GM19240 (cell line): ENCODE results near the gene STPG3.
"Not testable (repeated sequence)": the region's sequence is repeated elsewhere in the genome, so short reads cannot be mapped to it uniquely, and the experiment has no call there.

ENCODE experiments used
- DNase-seq: peaks from one replicate; pipeline ENCODE4 v3.0.0; 2011; ENCODE audit warnings: low spot score; ENCODE audit not compliant: insufficient read length

The STPG3 gene

GRCh38 chr9:137244486-137245449 lies 6.3 kb upstream of the STPG3 start:
- DNase-seq: no peak

- no peak for DNase-seq
Observed at GRCh38 chr9:137245450-137246421, 5.3 kb upstream of the STPG3 start.

GRCh38 chr9:137247135-137247915 lies 3.8 kb upstream of the STPG3 start:
- DNase-seq: no peak

- no peak for DNase-seq
Observed at GRCh38 chr9:137247916-137248175, 3.2 kb upstream of the STPG3 start.

- no peak for DNase-seq
Observed at GRCh38 chr9:137250329-137251193, 525 bp upstream of the STPG3 start.

DNA sequence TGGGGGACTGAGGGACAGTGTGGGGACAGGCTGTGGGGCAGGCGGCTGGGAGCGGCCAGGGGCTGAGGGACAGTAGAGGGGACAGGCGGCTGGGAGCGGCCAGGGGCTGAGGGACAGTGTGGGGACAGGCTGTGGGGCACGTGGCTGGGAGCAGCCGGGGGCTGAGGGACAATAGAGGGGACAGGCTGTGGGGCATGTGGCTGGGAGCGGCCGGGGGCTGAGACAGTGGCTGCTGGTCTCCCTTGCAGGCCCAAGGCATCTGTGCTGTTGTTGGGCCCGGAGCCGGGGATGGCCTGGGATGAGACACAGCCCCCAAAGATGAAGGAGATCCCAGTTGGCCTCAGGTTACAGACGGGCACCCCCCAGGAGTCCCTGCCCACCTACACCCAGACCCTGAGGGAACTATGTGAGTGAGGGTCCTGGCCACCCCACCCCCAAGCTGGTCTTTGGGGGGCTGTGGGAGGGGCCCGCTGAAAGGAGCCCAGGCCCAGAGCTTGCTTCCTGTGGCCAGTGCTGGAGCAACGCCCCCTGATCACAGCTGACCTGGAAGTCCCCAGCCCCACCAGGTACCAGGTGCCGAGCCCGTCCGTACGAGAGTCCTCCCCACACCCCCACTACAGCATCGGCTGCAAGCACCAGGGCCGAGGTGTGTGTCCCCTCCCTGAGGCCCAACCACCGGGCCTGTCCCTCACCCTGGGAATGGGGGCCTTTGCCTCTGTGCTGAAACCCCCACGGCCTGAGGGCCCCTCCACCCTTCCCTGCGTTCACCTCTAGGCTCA lies 593 bp downstream of the STPG3 start:
- DNase-seq: no peak

DNA sequence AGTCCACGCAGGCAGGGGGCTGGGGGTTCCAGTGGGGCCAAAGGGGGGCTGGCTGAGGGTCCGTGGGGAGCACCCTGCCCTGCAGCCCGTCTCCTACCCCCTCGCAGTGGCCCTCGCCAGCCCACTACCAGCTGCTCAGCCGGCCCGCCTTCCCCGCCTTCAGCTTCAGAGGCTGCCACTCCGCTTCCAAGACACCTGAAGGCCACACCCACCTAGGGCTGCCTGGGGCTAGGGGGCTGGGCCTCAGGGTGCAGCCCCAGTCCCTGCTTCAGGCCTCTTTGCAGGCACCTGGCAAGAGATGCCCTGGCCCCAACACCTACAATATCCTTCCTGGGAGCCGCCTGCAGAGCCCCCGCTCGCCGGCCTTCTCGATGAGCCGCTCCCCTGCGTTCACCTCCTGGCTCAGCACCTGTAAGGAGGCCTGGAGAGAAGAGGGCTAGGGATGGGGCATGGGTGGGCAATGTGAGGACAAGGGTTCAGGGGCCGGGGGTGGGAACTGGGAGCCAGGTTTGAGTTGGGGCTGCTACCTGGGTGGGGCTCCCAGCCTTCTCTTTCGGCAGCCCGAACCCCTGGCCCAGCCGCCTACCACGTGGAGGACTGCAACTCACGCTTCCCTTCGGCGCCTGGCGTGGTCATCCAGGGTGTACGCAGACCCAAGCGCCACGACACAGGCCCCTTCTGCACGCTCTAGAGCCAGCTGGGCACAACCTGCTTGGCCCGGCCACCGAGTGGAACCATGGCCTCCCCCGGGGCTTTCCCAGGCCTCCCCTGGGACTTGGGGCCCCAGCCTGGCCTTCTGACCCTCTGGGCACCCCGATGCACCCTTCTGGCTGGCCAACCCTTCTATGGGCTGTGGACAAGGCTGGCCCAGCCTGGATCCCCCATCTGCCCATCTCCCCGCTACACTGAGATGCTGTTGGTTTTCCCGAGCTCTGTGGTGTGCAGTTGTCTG lies 1.7 kb downstream of the STPG3 start:
- DNase-seq: no peak

GRCh38 chr9:137253717-137254623 lies 2.9 kb downstream of the STPG3 start:
- DNase-seq: no peak

GRCh38 chr9:137254624-137255447 lies 3.8 kb downstream of the STPG3 start, which contains the start of gene NELFB:
NELFB (plus strand) TSS chr9:137255327.
- peak; percentile 98 for DNase-seq

- no peak for DNase-seq
Observed at GRCh38 chr9:137255448-137256114, 4.5 kb downstream of the STPG3 start.

GRCh38 chr9:137256362-137256761 lies 5.3 kb downstream of the STPG3 start:
- DNase-seq: no peak

DNA sequence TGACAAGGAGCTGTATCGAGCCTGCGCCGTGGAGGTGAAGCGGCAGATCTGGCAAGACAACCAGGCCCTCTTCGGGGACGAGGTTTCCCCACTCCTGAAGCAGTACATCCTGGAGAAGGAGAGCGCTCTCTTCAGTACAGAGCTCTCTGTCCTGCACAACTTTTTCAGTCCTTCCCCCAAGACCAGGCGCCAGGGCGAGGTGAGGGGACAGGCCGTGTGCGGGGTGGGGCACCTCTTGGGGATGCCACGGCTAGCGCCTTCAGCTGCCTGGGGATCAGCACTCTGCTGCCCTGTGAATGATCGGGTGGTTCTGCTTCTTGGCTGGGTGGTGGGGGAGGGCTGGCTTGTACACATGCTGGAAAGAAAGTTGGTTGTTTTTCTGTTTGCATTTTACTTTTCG lies 5.8 kb downstream of the STPG3 start:
- no peak for DNase-seq

GRCh38 chr9:137262173-137262908 lies 11.3 kb downstream of the STPG3 start:
- not testable (repeated sequence) for DNase-seq

DNA sequence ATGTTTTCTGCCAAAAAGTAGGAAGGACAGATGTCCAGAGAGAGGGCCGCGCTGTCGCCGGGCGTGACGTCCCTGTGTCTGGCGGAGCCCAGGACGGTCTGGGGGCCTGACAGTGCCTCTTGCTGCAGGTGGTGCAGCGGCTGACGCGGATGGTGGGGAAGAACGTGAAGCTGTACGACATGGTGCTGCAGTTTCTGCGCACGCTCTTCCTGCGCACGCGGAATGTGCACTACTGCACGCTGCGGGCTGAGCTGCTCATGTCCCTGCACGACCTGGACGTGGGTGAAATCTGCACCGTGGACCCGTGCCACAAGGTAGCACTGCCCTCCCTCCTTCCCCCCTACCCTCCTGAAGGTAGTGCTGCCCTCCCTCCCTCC lies 11.8 kb downstream of the STPG3 start:
- DNase-seq: no peak

- DNase-seq: no peak
Observed at GRCh38 chr9:137263506-137263905, 12.4 kb downstream of the STPG3 start.
